Daoy (cell line): Measurements from ENCODE around the gene STARD9. TPM values are rescaled to one million over a fixed set of nuclear protein-coding genes. Genes with fewer than 3 reads are reported as not detected.
A peak's percentile ranks its signal among the peaks of the same experiment; 100 is the strongest.

ENCODE experiments used
- DNase-seq: peaks from one replicate; pipeline ENCODE4 v3.0.0-alpha.2; 2015; ENCODE audit warnings: low read depth
- total RNA-seq: library from RNA; depleted of rRNA; stranded (reverse); fragments of >200 nt; shearing (Covaris generic); gene quantifications from 2 replicates; pipeline ENCODE4 v1.2.3, GENCODE V29; 2014

Gene STARD9
- total RNA-seq, 1 experiment from 2014 or later = 0.80 TPM

DNA sequence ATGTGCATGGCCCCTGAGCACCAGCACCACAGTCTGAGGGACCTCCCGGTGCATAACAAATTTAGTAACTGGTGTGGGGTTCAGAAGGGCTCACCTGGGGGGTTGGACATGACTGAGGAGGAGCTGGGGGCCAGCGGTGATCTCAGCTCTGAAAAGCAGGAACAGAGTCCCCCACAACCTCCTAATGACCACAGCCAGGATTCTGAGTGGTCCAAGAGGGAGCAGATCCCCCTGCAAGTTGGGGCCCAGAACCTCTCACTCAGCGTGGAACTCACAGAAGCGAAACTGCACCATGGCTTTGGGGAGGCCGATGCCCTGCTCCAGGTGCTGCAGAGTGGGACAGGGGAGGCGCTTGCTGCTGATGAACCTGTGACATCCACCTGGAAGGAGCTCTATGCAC lies 118.5 kb downstream of the STARD9 start:
- DNase-seq = no peak

DNA sequence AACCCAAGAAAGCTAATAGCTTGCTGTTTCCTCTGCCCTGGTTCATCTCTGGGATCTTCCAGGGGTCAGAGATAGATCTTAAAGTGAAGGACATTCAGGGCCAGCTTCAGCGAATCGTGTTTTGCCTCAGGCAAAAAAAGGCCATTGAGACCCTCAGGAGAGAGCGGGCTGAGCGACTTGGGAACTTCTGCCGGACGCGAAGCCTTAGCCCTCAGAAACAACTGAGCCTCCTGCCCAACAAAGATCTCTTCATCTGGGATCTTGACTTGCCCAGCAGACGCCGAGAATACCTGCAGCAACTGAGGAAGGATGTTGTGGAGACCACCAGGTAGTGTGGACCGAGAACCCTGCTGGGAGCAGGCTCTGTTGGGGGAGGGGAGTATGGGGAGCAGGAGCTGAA lies 119.0 kb downstream of the STARD9 start:
- no peak for DNase-seq

DNA sequence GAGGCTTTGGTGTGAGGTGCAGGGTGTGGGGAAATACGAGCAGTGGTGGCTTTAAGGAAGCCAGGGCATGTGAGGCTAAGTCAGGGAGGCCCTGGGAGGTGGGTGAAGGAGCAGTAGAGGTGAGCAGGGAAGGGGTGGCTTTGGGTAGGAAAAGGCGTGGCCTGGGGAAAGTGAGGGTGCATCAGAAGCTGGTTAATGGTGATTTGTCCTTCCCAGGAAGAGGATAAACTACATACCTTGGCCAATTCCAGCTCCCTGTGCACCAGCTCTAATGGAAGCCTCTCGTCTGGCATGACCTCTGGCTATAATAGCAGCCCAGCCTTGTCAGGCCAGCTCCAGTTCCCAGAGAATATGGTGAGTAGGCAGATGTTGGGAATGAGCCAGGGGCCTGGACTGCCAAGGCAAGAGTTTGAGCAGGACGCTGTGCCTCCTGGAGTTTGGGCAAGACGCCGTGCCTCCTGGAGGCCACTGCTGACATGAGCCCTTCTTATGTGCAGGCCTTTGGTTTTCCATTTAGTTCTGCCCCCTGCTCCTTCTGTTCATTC lies 120.2 kb downstream of the STARD9 start:
- DNase-seq = no peak

DNA sequence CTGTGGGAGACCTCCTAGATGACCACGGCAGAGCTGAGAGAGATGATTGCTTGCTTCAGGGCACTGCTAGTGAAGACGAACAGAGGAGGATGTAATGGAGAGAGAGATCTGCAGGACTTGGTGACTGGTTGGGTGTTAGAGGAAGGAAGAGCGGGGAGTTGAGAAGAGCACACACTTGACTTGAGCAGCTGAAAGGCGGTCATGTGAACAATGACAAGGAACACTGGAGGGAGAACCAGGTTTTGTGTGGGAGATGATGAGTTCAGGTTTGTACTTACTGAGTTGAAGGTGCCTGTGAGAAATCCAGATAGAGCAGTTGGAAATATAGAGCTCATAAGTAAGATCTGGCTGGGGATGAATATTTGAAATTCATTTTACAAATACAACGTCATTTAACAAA lies 121.2 kb downstream of the STARD9 start:
- no peak for DNase-seq

DNA sequence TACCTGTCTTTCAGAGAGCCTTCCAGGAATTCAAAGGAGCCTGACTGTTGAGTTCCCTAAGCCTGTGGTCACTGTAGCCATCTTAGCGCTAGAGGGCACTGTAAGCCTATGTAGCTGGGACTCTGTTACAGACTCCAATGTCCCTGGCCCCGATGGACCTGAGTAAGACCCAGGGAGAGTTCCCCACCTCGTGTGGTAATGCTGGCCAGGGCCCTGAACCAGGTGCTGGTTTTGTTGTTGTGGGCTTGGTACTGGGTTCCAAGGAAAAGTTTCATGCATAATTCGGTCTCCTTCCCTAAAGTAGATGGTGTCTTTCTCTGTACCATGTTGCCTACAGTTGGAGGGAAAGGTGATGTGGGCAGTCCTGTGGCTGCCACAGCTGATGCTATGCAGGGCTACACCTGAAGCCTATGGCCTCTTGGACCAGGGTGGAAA lies 129.1 kb downstream of the STARD9 start:
- peak; percentile 69 for DNase-seq

DNA sequence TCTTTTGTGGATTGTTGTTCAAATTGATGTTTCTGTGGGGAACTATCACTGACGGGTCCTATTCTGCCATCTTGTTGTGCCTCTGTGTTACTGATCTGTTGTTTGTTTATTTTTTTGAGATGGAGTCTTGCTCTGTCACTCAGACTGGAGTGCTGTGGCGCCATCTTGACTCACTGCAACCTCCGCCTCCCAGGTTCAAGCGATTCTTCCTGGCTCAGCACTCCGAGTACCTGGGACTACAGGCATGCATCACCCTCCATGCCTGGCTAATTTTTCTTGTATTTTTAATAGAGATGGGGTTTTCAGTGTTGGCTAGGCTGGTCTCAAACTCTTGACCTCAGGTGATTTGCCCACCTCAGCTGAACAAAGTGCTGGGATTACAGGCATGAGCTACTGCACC lies 129.9 kb downstream of the STARD9 start:
- DNase-seq = no peak

DNA sequence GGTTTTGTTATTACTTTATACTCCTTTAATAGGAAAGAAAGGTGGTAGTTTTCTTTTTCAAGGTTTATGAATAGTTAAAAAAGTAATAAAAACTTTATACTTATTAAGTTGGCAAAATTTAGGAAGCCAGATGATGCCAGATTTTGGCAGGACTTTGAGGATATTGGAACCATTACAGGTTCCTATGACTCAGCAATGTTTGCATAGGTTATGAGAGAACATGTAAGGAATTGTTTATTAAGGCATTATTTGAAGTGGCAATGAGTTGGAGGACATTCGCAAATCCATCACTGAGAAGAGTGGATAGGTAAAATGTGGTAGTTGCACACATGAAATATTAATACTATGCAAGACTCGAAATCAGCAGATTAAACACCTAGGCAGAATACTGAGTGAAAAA lies 131.7 kb downstream of the STARD9 start:
- no peak for DNase-seq

DNA sequence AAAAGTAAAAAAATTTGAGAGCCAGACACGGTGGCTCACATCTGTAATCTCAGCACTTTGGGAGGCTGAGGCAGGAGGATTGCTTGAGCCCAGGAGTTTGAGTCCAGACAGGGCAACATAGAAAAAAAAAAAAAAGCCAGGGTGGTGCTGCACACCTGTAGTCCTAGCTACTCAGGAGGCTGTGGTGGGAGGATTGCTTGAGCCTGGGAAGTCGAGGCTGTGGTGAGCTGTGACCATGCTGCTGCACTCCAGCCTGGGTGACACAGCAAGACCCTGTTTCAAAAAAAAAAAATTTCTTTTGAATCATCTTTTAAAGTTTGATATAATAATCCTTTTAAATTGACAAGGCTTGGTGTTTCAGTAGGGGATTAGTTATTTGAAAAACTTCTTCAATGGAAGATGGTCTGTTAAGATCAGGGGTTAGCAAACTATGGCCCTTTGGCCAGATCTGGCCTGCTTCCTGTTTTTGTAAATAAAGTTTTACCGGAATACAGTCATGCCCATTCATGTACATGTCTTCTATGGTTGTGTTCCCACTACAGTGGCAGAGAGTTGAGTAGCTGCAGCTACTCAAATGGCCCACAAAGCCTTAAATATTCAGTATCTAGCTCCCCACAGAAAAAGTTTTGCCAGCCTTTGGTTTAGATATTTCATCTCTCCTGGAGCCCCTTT lies 132.6 kb downstream of the STARD9 start:
- no peak for DNase-seq

DNA sequence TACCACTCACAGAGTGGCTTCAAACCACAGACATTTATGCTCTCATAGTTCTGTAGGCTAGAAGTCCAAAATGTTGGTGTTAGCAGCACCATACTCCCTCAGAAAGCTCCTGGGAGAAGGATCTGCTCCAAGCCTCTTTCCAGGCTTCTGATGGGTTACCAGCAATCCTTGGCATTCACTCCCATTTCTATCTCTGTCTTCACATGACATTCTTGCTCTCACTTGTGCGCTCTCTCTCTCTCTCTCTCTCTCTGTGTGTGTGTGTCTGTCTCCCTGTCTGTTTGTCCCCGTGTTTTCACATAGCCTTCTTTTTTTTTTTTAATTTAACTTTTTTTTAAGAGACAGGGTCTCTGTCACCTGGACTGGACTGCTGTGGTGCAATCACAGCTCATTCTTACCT lies 135.3 kb downstream of the STARD9 start:
- DNase-seq = no peak

DNA sequence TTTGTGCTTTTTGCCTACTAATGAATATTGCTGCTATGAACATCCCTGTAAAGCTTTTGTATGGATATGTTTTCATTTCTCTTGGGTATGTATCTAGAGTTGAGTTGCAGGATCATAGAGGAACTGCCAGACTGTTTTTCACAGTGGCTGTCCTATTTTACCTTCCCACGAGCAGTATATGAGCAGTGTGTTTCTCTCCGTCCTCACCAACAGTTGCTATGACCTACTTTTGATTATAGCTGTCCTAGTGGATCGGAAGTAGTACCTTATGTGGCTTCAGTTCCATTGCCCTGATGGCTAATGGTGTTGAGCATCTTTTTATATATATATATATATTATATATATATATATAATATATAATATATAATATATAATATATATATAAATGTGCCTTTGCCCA lies 136.3 kb downstream of the STARD9 start:
- DNase-seq = no peak

DNA sequence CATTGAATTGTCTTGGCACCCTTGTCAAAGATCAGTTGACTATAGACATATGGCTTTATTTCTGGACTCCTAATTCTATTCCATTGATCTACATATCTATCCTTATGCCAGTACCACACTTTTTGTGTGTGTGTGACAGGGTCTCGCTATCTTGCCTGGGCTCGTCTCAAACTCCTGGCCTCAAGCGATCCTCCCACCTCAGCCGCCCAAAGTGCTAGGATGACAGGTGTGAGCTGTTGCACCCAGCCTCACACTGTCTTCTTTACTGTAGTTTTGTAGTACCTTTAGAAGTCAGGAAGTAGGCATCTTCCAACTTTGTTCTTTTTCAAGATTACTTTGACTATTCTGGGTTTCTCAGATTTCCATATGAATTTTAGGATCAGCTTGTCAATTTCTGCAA lies 137.2 kb downstream of the STARD9 start:
- DNase-seq = no peak

DNA sequence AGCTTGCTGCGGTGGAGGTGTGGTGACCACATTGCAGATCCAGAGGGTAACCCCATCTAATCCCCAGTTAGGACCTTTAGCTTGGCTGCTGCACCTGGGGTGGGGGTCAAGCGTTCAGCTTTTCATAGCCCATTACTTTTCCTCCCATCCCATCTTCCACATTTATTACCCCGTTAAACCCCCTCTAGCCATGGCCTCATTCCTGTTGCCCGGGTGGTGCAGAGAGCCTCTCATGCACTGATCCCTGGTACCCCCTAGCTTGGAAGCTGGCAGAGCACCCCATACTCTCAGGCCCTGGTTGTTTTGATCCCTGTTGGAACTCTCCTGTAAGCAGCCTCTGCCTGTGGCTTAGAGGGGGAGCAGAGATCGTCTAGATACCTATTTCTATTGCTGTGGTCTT lies 140.7 kb downstream of the STARD9 start:
- DNase-seq = no peak

DNA sequence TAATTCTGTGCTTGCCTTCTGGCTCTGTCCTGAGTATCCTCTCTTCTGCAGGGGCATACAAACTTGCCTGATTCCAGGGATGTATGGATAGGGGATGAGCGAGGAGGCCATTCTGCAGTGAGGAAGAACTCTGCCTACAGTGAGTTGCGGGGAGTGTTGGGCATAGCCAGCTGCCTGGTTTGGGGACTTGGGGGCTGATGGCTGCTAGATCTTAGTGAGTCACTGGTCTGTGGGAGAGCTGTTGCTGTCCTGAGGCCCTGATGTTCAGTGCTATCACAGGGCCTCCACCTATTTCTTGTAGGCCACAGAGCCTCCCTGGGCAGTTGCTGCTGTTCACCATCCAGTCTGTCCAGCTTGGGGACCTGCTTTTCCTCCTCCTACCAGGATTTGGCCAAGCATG lies 141.2 kb downstream of the STARD9 start:
- DNase-seq = no peak

DNA sequence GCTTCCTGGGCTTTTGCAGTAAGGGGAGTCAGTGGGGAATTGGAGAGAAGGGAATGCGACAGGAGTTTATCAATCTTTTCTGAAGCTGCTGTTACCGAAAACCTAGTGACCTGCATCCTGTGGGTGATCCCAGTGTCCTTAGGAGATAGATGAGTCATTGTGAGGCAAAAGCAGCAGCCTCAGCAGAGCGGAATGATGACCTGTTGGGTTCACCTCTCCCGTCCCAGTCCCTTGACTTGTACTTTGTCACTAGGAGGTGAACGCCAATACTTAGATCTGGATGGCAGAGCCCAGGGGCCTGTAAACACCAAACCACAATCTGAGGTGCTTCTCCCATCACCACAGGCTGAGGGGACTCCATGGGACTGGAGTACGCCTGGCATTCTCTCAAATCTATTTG lies 143.6 kb downstream of the STARD9 start:
- DNase-seq = no peak

DNA sequence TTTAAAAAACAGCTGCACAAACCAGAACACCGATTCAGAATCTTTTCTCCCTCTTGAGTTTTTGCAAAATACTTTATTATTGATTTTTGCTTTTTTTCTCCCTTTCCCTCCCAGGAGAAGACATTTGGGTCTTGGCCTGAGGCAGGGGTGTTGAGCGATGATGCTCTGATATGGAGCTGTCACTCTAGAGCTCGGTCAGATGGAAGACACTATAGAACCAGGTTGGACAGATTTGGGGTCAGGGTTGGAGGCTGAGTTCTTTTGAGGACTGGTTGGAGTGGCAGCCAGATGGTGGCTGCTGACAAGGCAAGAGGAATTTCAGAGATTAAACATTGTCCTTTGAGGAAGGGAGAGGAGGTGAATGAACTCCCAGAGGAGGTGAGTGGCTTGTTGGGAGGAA lies 144.7 kb downstream of the STARD9 start:
- no peak for DNase-seq

DNA sequence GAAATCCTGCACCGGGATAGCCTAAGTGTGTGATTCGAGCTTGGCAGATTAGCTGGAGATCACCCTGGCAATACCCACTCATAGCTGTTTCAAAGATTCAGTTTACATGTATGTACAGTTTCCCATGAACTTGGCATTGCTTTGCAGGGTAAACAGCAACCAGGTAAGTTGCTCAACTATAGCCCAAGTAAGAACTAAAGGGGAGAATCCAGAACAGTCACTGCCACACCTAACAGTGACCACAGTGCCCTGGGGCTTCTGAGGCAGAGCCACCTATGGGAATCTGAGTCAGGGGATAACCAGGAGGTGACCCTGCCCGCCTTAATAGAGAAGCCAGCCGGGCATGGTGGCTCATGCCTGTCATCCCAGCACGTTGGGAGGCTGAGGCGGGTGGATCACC lies 145.6 kb downstream of the STARD9 start:
- no peak for DNase-seq

DNA sequence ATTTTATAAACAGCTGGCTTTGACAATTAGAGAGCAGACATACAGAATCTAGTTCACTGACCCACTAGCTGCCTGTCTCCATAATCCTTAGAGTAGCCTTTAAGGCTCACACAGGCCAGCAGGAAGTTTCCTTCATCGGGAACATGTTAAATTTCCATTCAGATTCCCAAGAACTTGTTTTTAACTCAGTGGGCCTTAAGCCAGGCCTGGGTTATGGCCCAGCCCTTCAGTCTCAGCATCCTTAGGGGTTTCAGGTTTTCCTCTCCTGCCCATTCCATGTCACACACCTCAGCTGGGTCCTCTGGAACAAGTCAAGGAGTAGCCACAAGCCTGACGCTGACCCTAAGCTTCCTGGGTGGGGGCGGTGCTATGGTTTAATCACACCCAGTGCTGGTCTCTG lies 146.5 kb downstream of the STARD9 start:
- no peak for DNase-seq

DNA sequence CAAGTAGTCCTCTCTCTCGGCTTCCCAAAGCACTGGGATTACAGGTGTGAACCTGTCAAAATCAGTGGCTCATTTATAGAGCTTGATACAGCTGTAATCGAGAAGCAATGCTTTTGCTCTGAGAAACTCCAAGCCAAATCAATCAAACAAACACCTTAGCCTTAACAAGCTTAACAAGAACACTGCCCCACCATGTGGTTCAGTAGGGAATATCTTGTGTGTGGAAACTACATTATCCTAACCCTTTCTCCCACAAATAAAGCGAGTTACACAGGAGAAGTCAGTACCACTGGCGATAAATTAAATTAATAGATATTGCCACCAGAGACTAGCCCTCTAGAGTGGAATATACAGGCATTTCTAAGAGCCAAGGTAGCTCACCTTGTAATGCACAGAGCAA lies 147.7 kb downstream of the STARD9 start:
- DNase-seq = no peak

DNA sequence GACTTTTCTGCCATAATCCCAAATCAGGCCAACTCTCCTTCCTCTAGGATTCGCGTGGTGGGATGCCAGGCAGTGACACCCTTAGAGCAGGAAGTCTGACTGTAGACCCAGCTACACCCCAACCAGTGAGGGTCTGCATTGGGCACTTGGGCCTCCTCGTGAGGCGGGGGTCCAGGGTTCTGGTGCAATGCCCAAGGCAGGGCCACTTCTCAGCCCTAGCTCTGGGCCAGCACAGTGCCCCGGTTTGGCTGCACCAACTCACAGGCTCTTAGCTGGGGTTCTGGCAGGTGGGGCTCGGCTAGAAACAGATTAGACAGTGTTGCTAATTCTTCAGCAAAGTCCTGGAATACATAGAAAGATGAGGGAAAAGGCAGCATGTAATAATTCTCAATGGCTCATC lies 148.9 kb downstream of the STARD9 start:
- DNase-seq = no peak

DNA sequence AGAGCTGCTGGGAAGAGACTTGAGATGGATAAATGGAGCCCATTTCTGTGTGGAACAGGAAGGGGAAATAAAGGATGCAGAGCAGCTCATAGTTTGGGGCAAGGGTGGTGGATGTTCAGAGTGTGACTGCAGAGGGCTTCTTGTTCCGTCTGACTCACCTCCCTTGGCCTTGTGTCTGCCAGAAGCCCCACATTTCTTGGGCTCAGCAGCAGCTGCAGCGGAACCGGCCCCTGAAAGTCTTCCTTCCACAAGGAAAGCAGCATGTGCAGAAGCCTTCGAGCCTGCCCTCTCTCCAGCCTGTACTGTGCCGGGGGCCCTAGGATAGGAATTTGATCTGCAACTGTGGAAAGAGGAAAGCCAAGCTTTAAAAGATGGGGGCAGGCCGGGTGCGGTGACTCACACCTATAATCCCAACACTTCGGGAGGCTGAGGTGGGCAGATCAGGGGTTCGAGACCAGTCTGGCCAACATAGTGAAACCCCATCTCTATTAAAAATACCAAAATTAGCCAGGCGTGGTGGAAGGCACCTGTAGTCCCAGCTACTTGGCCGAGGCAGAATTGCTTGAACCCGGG lies 150.0 kb downstream of the STARD9 start:
- DNase-seq = no peak

DNA sequence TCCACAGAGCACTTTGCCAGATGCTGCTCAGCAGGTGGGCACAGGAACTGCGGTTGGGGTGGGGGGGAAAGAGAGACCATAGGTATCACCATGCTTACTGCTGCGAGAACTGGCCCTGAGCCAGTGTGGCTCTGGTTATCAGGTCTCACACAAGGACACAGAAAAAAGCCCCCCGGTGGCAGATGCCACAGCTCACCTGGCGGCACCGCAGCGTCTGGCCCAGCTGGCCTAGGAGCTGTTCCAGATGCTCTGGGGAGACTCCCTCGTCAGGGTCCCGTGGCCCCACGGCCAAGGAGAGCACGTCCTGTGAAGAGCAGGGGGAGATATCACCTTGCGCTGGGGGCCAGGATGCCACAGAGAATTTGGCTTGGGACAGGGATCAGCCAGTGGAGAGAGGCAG lies 150.7 kb downstream of the STARD9 start:
- DNase-seq = no peak

DNA sequence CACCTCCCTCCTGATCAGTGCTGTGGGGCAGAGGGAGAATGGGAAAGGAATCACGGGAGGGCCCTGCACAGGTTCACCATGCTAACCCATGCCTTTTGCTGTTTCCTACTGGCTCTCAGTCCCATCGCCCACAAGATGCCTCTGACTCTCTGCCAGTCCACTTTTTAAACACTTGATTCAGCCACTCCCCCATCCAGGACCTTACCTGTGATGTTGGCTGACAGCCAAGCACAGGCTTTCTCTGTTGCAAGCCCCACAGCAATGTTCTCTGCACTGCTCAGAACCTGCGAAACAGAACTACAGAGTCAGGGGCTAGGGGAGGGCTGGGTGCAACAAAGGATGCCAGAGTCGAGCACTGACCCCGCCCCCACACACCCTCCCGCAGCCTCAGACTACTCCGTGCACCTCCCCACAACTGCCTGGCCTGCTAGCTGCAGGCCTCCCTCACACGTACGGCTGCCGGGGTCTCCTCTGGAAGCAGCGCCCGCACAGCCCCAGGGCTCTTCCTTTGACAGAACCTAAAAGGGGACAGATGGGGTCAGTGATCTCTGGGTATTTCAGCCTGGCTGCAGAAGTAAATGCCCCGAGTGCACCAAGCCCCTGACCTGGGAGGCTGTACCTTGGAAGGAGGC lies 152.5 kb downstream of the STARD9 start:
- DNase-seq = no peak

DNA sequence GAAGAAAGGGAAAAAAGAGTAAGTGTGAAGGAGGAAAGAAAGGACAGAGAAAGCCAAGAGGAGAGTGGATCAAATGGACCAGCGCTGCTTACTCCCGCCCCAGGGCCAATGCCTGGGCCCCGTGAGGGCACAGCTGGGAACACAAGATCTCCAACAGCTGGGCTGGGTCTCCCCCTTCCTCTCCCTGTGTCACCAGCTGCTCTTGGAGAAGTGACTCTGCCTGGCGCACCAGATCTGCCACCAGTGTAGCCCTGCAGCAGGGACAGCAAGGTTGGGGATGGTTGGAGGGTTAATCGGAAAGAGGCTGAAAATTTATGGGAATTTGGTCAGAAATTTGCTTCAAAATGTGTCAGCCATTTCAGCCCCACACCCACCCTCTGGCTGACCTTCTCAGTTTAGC lies 153.2 kb downstream of the STARD9 start:
- DNase-seq = no peak
